ENCODE results near the gene SMCO4.

The SMCO4 gene

GRCh38 chr11:93504110-93505095 is 38.8 kb downstream of the SMCO4 start:
- H3K9me3 ChIP-seq (ENCODE audit: control insufficient read depth, low read length) = no peaks in the 10 kb centered on the region
- H3K4me3 ChIP-seq (ENCODE audit: extremely low read depth, insufficient read depth, low read length, poor library complexity, severe bottlenecking) = no peak overlapping the region
- H3K4me1 ChIP-seq (ENCODE audit: control insufficient read depth, insufficient read depth, low read length, poor library complexity, severe bottlenecking) = no peaks in the 10 kb centered on the region
- H3K27ac ChIP-seq (ENCODE audit: low read depth, low read length, severe bottlenecking) = no peak overlapping the region
- no peaks in the 10 kb centered on the region for H3K36me3 ChIP-seq (ENCODE audit: control insufficient read depth, insufficient read depth, low read length)
- WGBS, 2 experiments (ENCODE audit: insufficient coverage in 2 of 2) = 100% methylated on average over 1 to 2 of the region's 3 CpGs

DNA sequence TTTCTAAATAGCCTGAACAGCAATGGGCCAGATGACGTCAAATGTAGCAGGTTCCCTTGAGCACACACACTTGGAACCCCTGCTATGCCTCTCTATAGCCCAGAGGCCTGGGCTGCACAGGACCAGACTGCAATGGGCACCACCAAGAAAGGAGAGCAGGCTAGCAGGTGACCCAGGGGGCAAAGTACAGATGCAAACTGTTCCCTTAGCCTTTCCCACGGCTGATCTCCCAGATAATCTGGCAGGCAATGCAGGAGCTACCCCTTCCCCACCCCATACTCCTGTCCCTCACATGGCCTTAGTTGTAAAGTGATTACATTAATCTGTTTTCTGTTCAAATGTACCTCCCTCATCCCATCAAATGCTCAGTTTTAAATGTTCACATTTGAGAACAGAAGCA is 41.3 kb downstream of the SMCO4 start:
- no peaks in the 10 kb centered on the region for H3K9me3 ChIP-seq (ENCODE audit: control insufficient read depth, low read length)
- H3K27ac ChIP-seq (ENCODE audit: low read depth, low read length, severe bottlenecking) = no peak overlapping the region
- WGBS, 2 experiments (ENCODE audit: insufficient coverage in 2 of 2) = 70 to 92% methylated on average over 1 of the region's 2 CpGs
- H3K36me3 ChIP-seq (ENCODE audit: control insufficient read depth, insufficient read depth, low read length) = no peaks in the 10 kb centered on the region
- H3K4me1 ChIP-seq (ENCODE audit: control insufficient read depth, insufficient read depth, low read length, poor library complexity, severe bottlenecking) = peaks cover 9% of the 10 kb centered on the region
- H3K4me3 ChIP-seq (ENCODE audit: extremely low read depth, insufficient read depth, low read length, poor library complexity, severe bottlenecking) = no peak overlapping the region

DNA sequence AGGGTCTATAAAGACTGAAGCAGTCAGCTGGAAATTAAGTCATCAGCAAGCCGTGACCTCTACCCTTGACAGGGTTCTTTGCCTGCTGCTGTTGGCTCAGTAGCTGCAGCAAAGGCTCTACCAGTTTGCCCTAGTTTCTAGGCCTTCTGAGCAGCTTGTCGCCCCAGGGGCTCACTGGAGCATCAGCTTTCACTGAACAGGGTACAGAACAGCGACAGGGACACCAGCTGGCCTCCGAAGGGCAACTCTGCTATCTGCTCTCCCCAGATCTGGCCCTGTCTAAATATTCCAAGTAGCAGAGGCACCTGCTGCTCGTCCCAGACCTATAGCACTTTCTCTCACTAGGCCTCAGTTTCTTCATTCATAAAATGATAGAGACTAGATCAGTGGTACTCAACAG is 42.4 kb downstream of the SMCO4 start:
- WGBS, 2 experiments (ENCODE audit: insufficient coverage in 2 of 2) = 90 to 92% methylated on average over 4 of the region's 5 CpGs
- peaks cover 9% of the 10 kb centered on the region for H3K4me1 ChIP-seq (ENCODE audit: control insufficient read depth, insufficient read depth, low read length, poor library complexity, severe bottlenecking)
- H3K4me3 ChIP-seq (ENCODE audit: extremely low read depth, insufficient read depth, low read length, poor library complexity, severe bottlenecking) = no peak overlapping the region

GRCh38 chr11:93498641-93499040 is 44.5 kb downstream of the SMCO4 start:
- Histone ChIP-seq H3K4me1 (ENCODE audit: control insufficient read depth, insufficient read depth, low read length, poor library complexity, severe bottlenecking) (peaks cover 9% of the 10 kb centered on the region), H3K9me3 (ENCODE audit: control insufficient read depth, low read length) (no peaks in the 10 kb centered on the region), H3K27ac (ENCODE audit: low read depth, low read length, severe bottlenecking) (peak overlapping the region; percentile 61), H3K4me3 (ENCODE audit: extremely low read depth, insufficient read depth, low read length, poor library complexity, severe bottlenecking) (no peak overlapping the region), H3K36me3 (ENCODE audit: control insufficient read depth, insufficient read depth, low read length) (no peaks in the 10 kb centered on the region)
- 54 to 64% methylated on average over 7 to 8 of the region's 9 CpGs for WGBS, 2 experiments (ENCODE audit: insufficient coverage in 2 of 2)

More for the DNA sequence above, 42.4 kb downstream of the SMCO4 start:
- no peaks in the 10 kb centered on the region for H3K36me3 ChIP-seq (ENCODE audit: control insufficient read depth, insufficient read depth, low read length)
- H3K27ac ChIP-seq (ENCODE audit: low read depth, low read length, severe bottlenecking) = no peak overlapping the region
- H3K9me3 ChIP-seq (ENCODE audit: control insufficient read depth, low read length) = no peaks in the 10 kb centered on the region

- H3K36me3 ChIP-seq (ENCODE audit: control insufficient read depth, insufficient read depth, low read length) = no peaks in the 10 kb centered on the region
- H3K4me1 ChIP-seq (ENCODE audit: control insufficient read depth, insufficient read depth, low read length, poor library complexity, severe bottlenecking) = peaks cover 9% of the 10 kb centered on the region
- H3K27ac ChIP-seq (ENCODE audit: low read depth, low read length, severe bottlenecking) = peak overlapping the region; percentile 61
- 65% methylated on average over 2 of the region's 4 CpGs; no CpG with 5 or more reads in 1 of the 2 experiments for WGBS, 2 experiments (ENCODE audit: insufficient coverage in 2 of 2)
- no peak overlapping the region for H3K4me3 ChIP-seq (ENCODE audit: extremely low read depth, insufficient read depth, low read length, poor library complexity, severe bottlenecking)
- H3K9me3 ChIP-seq (ENCODE audit: control insufficient read depth, low read length) = no peaks in the 10 kb centered on the region
Measured at GRCh38 chr11:93498161-93498560, 45.0 kb downstream of the SMCO4 start.

GRCh38 chr11:93497596-93497995 is 45.6 kb downstream of the SMCO4 start:
- no peak overlapping the region for H3K4me3 ChIP-seq (ENCODE audit: extremely low read depth, insufficient read depth, low read length, poor library complexity, severe bottlenecking)
- peaks cover 9% of the 10 kb centered on the region for H3K4me1 ChIP-seq (ENCODE audit: control insufficient read depth, insufficient read depth, low read length, poor library complexity, severe bottlenecking)
- H3K9me3 ChIP-seq (ENCODE audit: control insufficient read depth, low read length) = no peaks in the 10 kb centered on the region
- no peak overlapping the region for H3K27ac ChIP-seq (ENCODE audit: low read depth, low read length, severe bottlenecking)
- WGBS, 2 experiments (ENCODE audit: insufficient coverage in 2 of 2) = 100% methylated on average over 2 of the region's 2 CpGs
- no peaks in the 10 kb centered on the region for H3K36me3 ChIP-seq (ENCODE audit: control insufficient read depth, insufficient read depth, low read length)

GRCh38 chr11:93494357-93494756 is 48.8 kb downstream of the SMCO4 start:
- no peaks in the 10 kb centered on the region for H3K36me3 ChIP-seq (ENCODE audit: control insufficient read depth, insufficient read depth, low read length)
- H3K27ac ChIP-seq (ENCODE audit: low read depth, low read length, severe bottlenecking) = no peak overlapping the region
- WGBS, 2 experiments (ENCODE audit: insufficient coverage in 2 of 2) = 76 to 84% methylated on average over 4 of the region's 4 CpGs
- H3K4me1 ChIP-seq (ENCODE audit: control insufficient read depth, insufficient read depth, low read length, poor library complexity, severe bottlenecking) = peaks cover 9% of the 10 kb centered on the region
- no peak overlapping the region for H3K4me3 ChIP-seq (ENCODE audit: extremely low read depth, insufficient read depth, low read length, poor library complexity, severe bottlenecking)
- H3K9me3 ChIP-seq (ENCODE audit: control insufficient read depth, low read length) = no peaks in the 10 kb centered on the region

- WGBS, 2 experiments (ENCODE audit: insufficient coverage in 2 of 2) = 92% methylated on average over 5 to 7 of the region's 8 CpGs
- H3K27ac ChIP-seq (ENCODE audit: low read depth, low read length, severe bottlenecking) = no peak overlapping the region
Measured at GRCh38 chr11:93493252-93493897, 49.8 kb downstream of the SMCO4 start.

DNA sequence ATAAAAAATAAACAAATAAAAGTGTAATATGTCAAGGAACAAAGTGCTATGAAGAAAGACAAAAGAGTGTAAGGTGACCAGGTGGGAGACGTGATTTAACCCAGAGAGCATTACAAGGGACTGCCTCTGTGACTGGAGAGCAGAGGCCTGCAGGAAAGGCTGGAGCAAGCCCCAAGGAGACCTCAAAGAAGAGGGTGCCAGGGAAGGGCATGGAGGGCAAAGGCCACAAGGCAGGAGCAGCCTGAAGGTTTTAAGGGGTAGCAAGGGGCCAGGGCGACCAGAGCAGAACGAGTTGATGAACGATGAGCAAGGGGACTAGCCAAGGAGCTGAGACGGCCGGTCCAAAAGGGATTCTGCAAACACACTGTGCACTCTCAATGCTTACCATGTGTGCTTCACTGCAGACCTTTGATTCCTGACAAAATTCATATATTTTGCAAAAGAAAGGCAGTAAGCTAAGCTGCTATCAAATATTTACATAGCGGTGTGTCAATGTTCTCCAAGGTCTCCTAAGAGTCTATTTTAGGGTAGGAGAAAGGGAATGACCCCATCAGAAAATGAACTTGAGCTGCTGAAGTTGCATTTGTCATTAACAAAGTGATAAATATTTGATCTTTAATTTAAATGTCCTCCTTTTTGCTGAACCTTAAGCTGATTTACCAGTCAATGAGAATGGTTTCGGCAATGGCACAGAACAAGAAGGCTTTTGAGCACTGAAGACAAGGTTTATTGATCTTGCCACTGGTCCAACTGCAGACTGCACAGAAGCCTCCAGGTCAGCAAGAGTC is 50.5 kb downstream of the SMCO4 start:
- 92 to 94% methylated on average over 7 to 8 of the region's 8 CpGs for WGBS, 2 experiments (ENCODE audit: insufficient coverage in 2 of 2)
- Histone ChIP-seq H3K4me3 (ENCODE audit: extremely low read depth, insufficient read depth, low read length, poor library complexity, severe bottlenecking) (no peak overlapping the region), H3K9me3 (ENCODE audit: control insufficient read depth, low read length) (no peaks in the 10 kb centered on the region), H3K27ac (ENCODE audit: low read depth, low read length, severe bottlenecking) (no peak overlapping the region), H3K36me3 (ENCODE audit: control insufficient read depth, insufficient read depth, low read length) (peaks cover 8% of the 10 kb centered on the region), H3K4me1 (ENCODE audit: control insufficient read depth, insufficient read depth, low read length, poor library complexity, severe bottlenecking) (no peaks in the 10 kb centered on the region)

More at GRCh38 chr11:93493252-93493897, 49.8 kb downstream of the SMCO4 start:
- Histone ChIP-seq H3K4me1 (ENCODE audit: control insufficient read depth, insufficient read depth, low read length, poor library complexity, severe bottlenecking) (peaks cover 4% of the 10 kb centered on the region), H3K36me3 (ENCODE audit: control insufficient read depth, insufficient read depth, low read length) (peaks cover 5% of the 10 kb centered on the region), H3K4me3 (ENCODE audit: extremely low read depth, insufficient read depth, low read length, poor library complexity, severe bottlenecking) (no peak overlapping the region), H3K9me3 (ENCODE audit: control insufficient read depth, low read length) (no peaks in the 10 kb centered on the region)

DNA sequence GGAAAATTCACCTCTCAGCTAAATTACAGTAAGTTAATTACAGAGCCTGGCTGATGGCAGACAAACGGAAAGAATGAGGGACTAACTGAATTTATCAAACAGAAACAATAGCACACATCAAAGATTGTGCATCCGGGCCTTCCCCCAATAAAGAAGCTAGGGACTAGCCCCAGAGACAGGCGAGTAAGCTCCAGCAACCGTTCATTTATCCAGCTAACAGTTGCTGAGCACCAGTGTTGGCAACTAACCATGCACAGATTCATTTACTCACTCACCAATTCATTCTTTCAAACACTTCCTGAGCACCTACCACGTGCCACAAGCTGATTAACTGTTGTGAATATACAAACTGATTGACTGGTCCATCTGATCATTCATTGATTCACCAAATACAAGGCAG is 51.2 kb downstream of the SMCO4 start:
- Histone ChIP-seq H3K4me3 (ENCODE audit: extremely low read depth, insufficient read depth, low read length, poor library complexity, severe bottlenecking) (no peak overlapping the region), H3K9me3 (ENCODE audit: control insufficient read depth, low read length) (no peaks in the 10 kb centered on the region), H3K27ac (ENCODE audit: low read depth, low read length, severe bottlenecking) (no peak overlapping the region), H3K4me1 (ENCODE audit: control insufficient read depth, insufficient read depth, low read length, poor library complexity, severe bottlenecking) (no peaks in the 10 kb centered on the region), H3K36me3 (ENCODE audit: control insufficient read depth, insufficient read depth, low read length) (peaks cover 8% of the 10 kb centered on the region)
- 79 to 93% methylated on average over 4 to 5 of the region's 5 CpGs for WGBS, 2 experiments (ENCODE audit: insufficient coverage in 2 of 2)

All from mesodermal cell (in vitro differentiated cells).